C4-2B (cell line): ENCODE data around the gene EYA4.

Source experiments
- ZFX ChIP-seq: fragments of 450-650 bp; IDR thresholded peaks from 2 replicates; pipeline ENCODE4 v1.6.1; 2017
- TF ChIP-seq, protein P1 (sequence below): fragments of 450-650 bp; conservative IDR thresholded peaks from 2 replicates; pipeline ENCODE4 v1.5.1; 2017; ENCODE audit warnings: mild to moderate bottlenecking

- no peak for TF ChIP-seq ZFX
- TF ChIP-seq, protein P1, sequence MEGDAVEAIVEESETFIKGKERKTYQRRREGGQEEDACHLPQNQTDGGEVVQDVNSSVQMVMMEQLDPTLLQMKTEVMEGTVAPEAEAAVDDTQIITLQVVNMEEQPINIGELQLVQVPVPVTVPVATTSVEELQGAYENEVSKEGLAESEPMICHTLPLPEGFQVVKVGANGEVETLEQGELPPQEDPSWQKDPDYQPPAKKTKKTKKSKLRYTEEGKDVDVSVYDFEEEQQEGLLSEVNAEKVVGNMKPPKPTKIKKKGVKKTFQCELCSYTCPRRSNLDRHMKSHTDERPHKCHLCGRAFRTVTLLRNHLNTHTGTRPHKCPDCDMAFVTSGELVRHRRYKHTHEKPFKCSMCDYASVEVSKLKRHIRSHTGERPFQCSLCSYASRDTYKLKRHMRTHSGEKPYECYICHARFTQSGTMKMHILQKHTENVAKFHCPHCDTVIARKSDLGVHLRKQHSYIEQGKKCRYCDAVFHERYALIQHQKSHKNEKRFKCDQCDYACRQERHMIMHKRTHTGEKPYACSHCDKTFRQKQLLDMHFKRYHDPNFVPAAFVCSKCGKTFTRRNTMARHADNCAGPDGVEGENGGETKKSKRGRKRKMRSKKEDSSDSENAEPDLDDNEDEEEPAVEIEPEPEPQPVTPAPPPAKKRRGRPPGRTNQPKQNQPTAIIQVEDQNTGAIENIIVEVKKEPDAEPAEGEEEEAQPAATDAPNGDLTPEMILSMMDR = no peak
Observed at GRCh38 chr6:133390168-133390567, 149.0 kb downstream of the EYA4 start.
